Epithelial cell of esophagus (primary cell): ENCODE measurements around the gene PRM3.

Experiments used
- DNase-seq: peaks from one replicate; pipeline ENCODE4 v3.0.0; 2010; ENCODE audit warnings: low read depth
- H3K4me3 ChIP-seq: 2 replicates; pipeline ENCODE4 v1.5.1; 2011; ENCODE audit warnings: mild to moderate bottlenecking, low read length, control low read depth
- CTCF ChIP-seq: IDR thresholded peaks from 2 replicates; pipeline ENCODE4 v1.5.1; 2011; ENCODE audit warnings: low read depth, mild to moderate bottlenecking, low read length, control low read depth, inconsistent platforms; ENCODE audit not compliant: insufficient read depth; ENCODE audit errors: missing control alignments

The PRM3 gene

DNA sequence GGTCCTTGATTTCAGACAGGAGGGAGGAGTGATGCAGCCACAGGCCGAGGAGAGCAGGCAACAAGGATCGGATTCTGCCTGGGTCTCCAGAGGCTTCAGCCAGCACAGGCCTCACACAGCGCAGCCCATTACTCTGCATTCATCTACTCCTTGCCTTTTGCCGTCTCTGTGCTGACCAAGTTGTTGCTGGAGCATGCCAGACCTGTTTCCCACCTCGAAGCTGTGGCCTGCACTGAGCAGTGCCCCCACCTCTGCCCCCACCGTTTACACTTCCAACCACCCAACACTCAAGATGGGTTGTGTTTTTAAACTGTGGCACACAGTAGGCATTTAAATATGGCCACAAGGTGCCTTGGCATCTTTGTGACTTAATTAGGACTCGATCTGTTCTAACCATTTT, 1.5 kb upstream of the PRM3 start:
- TF ChIP-seq CTCF, result no peak
- H3K4me3 ChIP-seq, result no peak overlapping the region

DNA sequence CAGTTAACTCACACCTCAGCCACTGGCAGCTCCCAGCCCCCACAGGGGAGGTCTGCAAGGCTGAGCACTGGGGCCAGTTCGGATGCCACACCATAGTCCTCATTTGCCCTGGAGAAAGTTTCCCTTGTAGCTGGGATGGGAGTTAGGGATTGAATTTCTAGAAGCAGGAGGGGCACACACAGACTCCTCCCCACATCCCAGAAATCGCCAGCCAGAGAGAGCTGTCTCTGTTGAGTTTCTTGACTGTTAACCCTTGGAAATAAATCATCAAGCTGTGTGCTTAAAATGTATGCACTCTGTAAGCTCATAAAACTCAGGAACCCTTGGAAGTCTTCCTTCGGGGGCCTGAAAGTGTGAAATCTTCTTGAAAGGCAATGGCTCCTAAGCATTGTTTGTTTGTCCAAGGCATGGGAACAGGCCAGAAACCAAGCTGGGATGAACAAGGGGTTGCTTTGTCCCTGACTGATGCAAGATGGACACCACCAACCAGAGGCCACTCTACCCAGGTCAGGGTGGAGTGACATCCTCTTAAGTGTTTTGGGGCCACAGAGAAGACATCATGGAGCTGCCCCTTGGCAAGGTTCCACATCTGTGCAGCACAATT, 394 bp upstream of the PRM3 start:
- DNase-seq, result no peak
- no peak overlapping the region for H3K4me3 ChIP-seq
- TF ChIP-seq CTCF, result no peak

More for the DNA sequence above, 1.5 kb upstream of the PRM3 start:
- DNase-seq, result no peak

GRCh38 chr16:11272484-11272883, 945 bp downstream of the PRM3 start:
- no peak overlapping the region for H3K4me3 ChIP-seq
- DNase-seq, result peak; percentile 47

DNA sequence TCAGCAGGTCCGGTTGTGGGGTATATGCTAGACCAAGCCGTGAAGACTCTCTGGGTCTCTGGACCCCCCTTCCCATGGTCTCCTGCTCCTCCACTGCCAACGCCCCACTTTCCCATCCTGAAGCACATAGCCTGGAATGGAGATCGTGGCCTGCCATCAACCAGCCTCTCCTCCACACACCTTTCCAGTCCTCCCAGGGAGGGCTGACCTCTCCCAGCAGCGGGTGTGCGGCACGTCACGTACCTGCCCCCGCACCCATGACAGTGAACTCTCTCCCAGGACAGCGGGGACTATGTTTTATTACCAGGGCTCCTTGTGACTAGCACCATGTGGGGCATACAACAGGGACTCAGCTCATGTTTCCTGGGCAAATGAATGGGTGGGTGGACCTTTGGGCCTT, 1.8 kb downstream of the PRM3 start:
- TF ChIP-seq CTCF, result no peak

More at GRCh38 chr16:11272484-11272883, 945 bp downstream of the PRM3 start:
- no peak for TF ChIP-seq CTCF

GRCh38 chr16:11270602-11271162, 2.7 kb downstream of the PRM3 start:
- DNase-seq, result no peak
- no peak overlapping the region for H3K4me3 ChIP-seq
- no peak for TF ChIP-seq CTCF

More for the DNA sequence above, 1.8 kb downstream of the PRM3 start:
- H3K4me3 ChIP-seq, result no peak overlapping the region
- no peak for DNase-seq

DNA sequence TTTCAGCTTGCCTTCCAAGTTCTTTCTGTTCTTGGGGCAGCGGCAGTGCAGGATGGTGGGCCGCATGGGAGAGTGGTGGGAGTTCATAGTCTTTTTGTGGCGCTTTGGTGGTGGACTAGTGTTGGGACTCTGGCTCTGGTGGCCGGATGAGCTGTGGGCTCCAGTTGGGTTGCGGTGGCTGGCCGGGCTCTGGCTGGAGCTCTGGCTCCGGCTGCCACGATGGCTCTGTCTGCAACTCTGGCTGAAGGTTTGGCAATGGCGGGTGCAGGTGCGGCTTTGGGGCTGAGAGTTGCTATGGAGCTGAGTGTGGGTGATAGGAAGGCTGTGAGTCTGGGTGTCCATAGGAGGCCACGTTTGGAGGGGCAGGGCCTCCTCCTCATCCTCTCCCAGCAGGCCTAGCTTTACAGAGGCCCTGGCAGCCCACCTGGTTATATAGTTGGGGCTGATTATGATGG, 4.5 kb downstream of the PRM3 start, which contains the start of gene TNP2:
TNP2 (minus strand) TSS at position 405 of the 455 bp plus-strand sequence; CDS start at position 342, 63 bp downstream.
- DNase-seq, result no peak
- TF ChIP-seq CTCF, result no peak

DNA sequence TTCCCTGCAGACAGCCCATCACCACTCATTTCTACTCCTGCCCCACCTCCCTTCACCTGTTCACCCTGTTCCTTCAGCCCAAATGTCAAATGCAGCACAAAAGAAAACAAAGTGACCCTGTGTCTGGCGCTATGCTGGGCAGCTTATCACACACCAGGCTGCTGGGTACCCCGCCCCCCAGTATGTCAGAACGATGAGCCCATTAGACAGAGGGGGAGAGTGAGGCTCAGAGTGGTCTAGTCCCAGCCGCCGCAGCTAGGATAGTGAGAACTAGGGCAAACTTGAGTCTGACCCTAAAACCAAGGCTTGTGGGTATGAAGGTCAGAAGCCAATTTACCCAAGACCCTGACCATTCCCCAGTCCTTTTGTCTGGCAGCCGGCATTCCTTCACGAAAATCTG, 8.3 kb downstream of the PRM3 start:
- DNase-seq, result no peak
- no peak overlapping the region for H3K4me3 ChIP-seq
- TF ChIP-seq CTCF, result no peak

More for the DNA sequence above, 4.5 kb downstream of the PRM3 start, which contains the start of gene TNP2:
- no peak within 1 kb of the TSS for H3K4me3 ChIP-seq
